ENCODE results near the gene UBASH3A.

The UBASH3A gene

DNA sequence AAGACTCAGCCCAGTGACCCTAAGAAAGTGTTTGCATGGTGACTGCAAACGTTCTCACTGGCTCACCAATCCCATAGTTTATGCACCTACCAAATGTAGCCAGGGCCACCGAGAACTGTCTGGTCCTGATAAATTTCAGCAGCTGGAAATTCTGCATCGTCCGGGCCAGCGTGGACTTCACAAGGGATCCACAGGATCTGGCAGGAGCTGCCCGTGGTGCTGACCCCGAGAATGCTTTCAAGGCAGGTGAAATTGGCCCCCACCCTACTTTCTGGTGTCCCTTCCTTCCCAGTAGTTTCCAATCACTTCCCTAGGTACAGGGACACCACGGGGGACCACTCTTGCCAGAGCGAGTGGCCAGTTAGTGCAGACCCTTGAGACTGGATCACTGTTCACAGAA lies 26.2 kb downstream of the UBASH3A start:
- Mint-ChIP-seq H3K27me3 (ENCODE audit: low read depth) (no peaks in the 10 kb centered on the region), H3K27ac (no peak overlapping the region), H3K4me1 (ENCODE audit: low read depth) (peaks cover 50% of the 10 kb centered on the region), H3K9me3 (peaks cover 24% of the 10 kb centered on the region), H3K36me3 (ENCODE audit: low read depth) (peaks cover 96% of the 10 kb centered on the region), H3K4me3 (no peak overlapping the region)
- no peak for DNase-seq (ENCODE audit: low spot score)

DNA sequence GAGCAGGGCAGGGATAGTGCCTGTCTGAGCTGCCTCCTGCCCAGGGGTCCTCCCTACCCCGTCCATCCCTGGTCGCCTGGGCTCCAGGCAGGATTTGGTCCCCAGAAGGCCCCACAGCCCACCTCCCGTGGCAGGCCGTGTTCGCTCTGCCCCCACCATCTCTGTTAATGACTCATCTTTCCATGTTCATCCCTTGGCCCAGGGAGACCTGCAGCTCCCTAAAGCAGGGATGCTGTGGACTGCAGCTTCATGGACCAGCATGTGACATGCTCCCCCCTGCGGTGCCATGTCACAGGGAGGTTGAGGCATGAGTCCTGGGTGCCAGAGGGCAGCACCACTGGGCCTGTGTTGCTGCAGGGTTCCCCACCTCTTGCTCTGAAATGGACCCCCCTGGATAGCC lies 26.8 kb downstream of the UBASH3A start:
- no peak overlapping the region for H3K27ac Mint-ChIP-seq
- H3K4me1 Mint-ChIP-seq (ENCODE audit: low read depth), result peaks cover 49% of the 10 kb centered on the region
- peaks cover 96% of the 10 kb centered on the region for H3K36me3 Mint-ChIP-seq (ENCODE audit: low read depth)
- H3K4me3 Mint-ChIP-seq, result no peak overlapping the region
- DNase-seq (ENCODE audit: low spot score), result no peak
- peaks cover 24% of the 10 kb centered on the region for H3K9me3 Mint-ChIP-seq
- H3K27me3 Mint-ChIP-seq (ENCODE audit: low read depth), result no peaks in the 10 kb centered on the region

DNA sequence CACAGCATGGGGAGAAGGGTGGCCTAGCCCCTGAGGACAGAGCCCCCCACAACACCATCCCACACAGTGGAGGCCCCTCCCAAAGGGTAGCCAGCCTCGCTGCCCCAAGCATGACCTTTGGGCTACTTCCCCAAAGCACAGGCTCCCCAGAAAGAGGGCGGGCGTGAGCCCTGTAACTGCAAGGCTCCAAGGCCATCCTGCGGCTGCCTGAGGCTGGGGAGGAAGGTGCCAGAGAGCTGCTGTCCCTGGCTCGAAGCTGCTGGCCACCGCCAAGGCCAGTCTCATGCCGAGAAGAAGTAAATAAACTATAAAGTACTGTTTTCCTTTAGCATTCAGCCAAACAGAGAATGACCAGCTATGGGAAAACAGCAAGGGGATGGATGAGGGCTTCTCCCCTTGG lies 27.5 kb downstream of the UBASH3A start:
- Mint-ChIP-seq H3K4me1 (ENCODE audit: low read depth) (peaks cover 48% of the 10 kb centered on the region), H3K4me3 (no peak overlapping the region), H3K9me3 (peaks cover 24% of the 10 kb centered on the region), H3K27ac (no peak overlapping the region), H3K36me3 (ENCODE audit: low read depth) (peaks cover 96% of the 10 kb centered on the region), H3K27me3 (ENCODE audit: low read depth) (no peaks in the 10 kb centered on the region)
- DNase-seq (ENCODE audit: low spot score), result no peak

- H3K36me3 Mint-ChIP-seq (ENCODE audit: low read depth), result peaks cover 95% of the 10 kb centered on the region
- no peak for DNase-seq (ENCODE audit: low spot score)
- peaks cover 42% of the 10 kb centered on the region for H3K4me1 Mint-ChIP-seq (ENCODE audit: low read depth)
- no peak overlapping the region for H3K4me3 Mint-ChIP-seq
- no peak overlapping the region for H3K27ac Mint-ChIP-seq
- H3K9me3 Mint-ChIP-seq, result peaks cover 24% of the 10 kb centered on the region
- no peaks in the 10 kb centered on the region for H3K27me3 Mint-ChIP-seq (ENCODE audit: low read depth)
Measured at GRCh38 chr21:42432695-42433094, 29.0 kb downstream of the UBASH3A start.

GRCh38 chr21:42433946-42434551 lies 30.3 kb downstream of the UBASH3A start:
- no peaks in the 10 kb centered on the region for H3K27me3 Mint-ChIP-seq (ENCODE audit: low read depth)
- H3K4me3 Mint-ChIP-seq, result peak overlapping the region; percentile 13
- DNase-seq (ENCODE audit: low spot score), result no peak
- peaks cover 97% of the 10 kb centered on the region for H3K36me3 Mint-ChIP-seq (ENCODE audit: low read depth)
- peak overlapping the region; percentile 19 for H3K27ac Mint-ChIP-seq
- peaks cover 46% of the 10 kb centered on the region for H3K4me1 Mint-ChIP-seq (ENCODE audit: low read depth)
- peaks cover 24% of the 10 kb centered on the region for H3K9me3 Mint-ChIP-seq

DNA sequence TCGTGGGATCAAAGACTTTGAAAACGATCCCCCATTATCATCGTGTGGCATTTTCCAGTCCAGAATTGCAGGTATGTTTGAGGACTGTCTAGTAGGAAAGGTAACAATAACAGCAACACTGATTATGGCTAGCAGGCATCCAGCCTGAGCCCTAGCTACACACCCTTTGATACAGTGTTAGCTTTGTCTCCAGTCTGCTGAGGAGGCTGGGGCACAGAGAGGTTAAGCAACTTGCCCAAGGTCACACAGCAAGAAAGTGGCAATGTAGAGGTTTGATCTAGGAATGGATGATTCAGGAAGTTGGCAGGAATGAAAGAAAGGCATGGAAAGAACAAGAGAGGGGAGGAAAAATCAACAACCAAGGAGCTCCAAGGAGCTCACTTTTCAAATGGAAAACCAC lies 31.2 kb downstream of the UBASH3A start:
- peak overlapping the region; percentile 28 for H3K27ac Mint-ChIP-seq
- no peak for DNase-seq (ENCODE audit: low spot score)
- H3K27me3 Mint-ChIP-seq (ENCODE audit: low read depth), result no peaks in the 10 kb centered on the region
- H3K4me3 Mint-ChIP-seq, result no peak overlapping the region
- peaks cover 24% of the 10 kb centered on the region for H3K9me3 Mint-ChIP-seq
- H3K4me1 Mint-ChIP-seq (ENCODE audit: low read depth), result peaks cover 50% of the 10 kb centered on the region
- H3K36me3 Mint-ChIP-seq (ENCODE audit: low read depth), result peaks cover 97% of the 10 kb centered on the region

- Mint-ChIP-seq H3K9me3 (peaks cover 24% of the 10 kb centered on the region), H3K27ac (no peak overlapping the region), H3K4me1 (ENCODE audit: low read depth) (peaks cover 53% of the 10 kb centered on the region), H3K27me3 (ENCODE audit: low read depth) (no peaks in the 10 kb centered on the region), H3K36me3 (ENCODE audit: low read depth) (peaks cover 97% of the 10 kb centered on the region), H3K4me3 (no peak overlapping the region)
- no peak for DNase-seq (ENCODE audit: low spot score)
Measured at GRCh38 chr21:42435401-42435800, 31.7 kb downstream of the UBASH3A start.

DNA sequence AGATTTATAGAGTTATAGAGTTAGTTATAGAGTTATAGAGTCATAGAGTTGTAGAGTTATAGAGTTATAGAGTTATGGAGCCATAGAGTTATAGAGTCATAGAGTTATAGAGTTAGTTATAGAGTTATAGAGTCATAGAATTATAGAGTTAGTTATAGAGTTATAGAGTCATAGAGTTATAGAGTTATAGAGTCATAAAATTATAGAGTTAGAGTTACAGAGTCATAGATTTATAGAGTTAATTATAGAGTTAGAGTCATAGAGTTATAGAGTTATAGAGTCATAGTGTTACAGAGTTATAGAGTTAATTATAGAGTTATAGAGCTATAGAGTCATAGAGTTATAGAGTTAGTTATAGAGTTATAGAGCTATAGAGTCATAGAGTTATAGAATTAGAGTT lies 32.1 kb downstream of the UBASH3A start:
- peaks cover 97% of the 10 kb centered on the region for H3K36me3 Mint-ChIP-seq (ENCODE audit: low read depth)
- peaks cover 56% of the 10 kb centered on the region for H3K4me1 Mint-ChIP-seq (ENCODE audit: low read depth)
- peaks cover 24% of the 10 kb centered on the region for H3K9me3 Mint-ChIP-seq
- H3K27me3 Mint-ChIP-seq (ENCODE audit: low read depth), result no peaks in the 10 kb centered on the region
- no peak overlapping the region for H3K27ac Mint-ChIP-seq
- H3K4me3 Mint-ChIP-seq, result no peak overlapping the region
- no peak for DNase-seq (ENCODE audit: low spot score)

- peaks cover 55% of the 10 kb centered on the region for H3K4me1 Mint-ChIP-seq (ENCODE audit: low read depth)
- H3K4me3 Mint-ChIP-seq, result no peak overlapping the region
- H3K9me3 Mint-ChIP-seq, result peaks cover 17% of the 10 kb centered on the region
- H3K36me3 Mint-ChIP-seq (ENCODE audit: low read depth), result peaks cover 95% of the 10 kb centered on the region
- no peak for DNase-seq (ENCODE audit: low spot score)
- no peaks in the 10 kb centered on the region for H3K27me3 Mint-ChIP-seq (ENCODE audit: low read depth)
- H3K27ac Mint-ChIP-seq, result no peak overlapping the region
Measured at GRCh38 chr21:42436914-42437313, 33.2 kb downstream of the UBASH3A start.

DNA sequence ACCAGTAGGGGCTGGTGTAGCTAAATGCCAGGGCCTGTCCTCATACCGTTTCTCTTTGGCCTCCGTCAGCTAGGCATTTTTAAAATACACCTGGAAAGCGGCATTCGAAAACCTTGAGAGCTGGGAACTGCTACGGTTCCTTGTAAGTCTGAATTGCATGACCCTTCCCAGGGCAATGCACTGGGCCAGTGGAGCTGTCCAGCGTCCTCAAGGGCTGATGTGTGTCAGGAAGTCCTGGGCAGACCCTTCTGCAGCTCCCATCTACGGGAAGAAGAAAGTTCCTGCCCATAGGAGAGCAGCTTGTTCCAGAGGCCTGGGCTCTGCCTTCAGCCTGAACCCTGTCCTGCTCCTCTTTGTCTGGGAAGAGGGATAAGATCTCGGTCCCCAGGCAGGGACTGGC lies 34.1 kb downstream of the UBASH3A start:
- Mint-ChIP-seq H3K4me3 (no peak overlapping the region), H3K27ac (no peak overlapping the region), H3K27me3 (ENCODE audit: low read depth) (no peaks in the 10 kb centered on the region), H3K9me3 (peaks cover 9% of the 10 kb centered on the region), H3K36me3 (ENCODE audit: low read depth) (peaks cover 95% of the 10 kb centered on the region), H3K4me1 (ENCODE audit: low read depth) (peaks cover 50% of the 10 kb centered on the region)
- no peak for DNase-seq (ENCODE audit: low spot score)

GRCh38 chr21:42438316-42439205 lies 34.9 kb downstream of the UBASH3A start:
- Mint-ChIP-seq H3K27ac (peak overlapping the region; percentile 57), H3K4me3 (no peak overlapping the region), H3K9me3 (peaks cover 4% of the 10 kb centered on the region), H3K27me3 (ENCODE audit: low read depth) (no peaks in the 10 kb centered on the region), H3K4me1 (ENCODE audit: low read depth) (peaks cover 45% of the 10 kb centered on the region), H3K36me3 (ENCODE audit: low read depth) (peaks cover 94% of the 10 kb centered on the region)
- no peak for DNase-seq (ENCODE audit: low spot score)

DNA sequence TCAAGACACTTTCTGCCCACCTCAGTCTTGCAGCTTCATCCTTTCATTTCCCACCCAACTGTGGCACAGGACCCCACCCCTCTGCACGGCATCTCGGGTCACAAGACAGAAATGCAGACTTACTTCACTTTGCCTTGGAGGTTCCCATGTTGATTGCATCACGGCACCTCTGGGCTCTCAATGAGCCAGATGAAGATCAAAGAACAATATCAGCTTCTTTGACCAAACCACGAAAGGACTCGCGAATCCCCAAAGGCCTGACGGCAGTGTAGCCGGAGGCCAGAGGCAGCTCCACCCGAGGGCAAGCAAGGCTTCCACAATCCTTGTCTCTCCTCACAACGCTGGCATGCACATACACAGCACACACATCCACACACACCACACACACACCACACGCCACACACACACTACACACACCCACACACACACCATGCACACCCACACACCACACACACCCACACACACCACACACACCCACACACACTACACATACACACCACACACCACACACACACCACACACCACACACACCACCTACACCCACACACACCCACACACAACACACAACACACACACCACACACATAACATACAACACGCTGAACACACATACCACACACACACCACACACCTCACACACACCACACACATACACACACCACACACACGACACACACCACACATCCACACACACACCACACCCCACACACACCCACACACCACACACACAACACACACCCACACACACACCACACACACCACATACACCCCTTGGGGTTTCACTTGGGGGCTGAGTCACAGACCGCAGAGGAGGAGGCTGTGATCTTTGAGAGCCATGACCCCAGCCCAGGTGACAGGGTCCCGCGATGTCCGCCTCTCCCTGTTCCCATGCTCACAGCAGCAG lies 35.8 kb downstream of the UBASH3A start:
- Mint-ChIP-seq H3K36me3 (ENCODE audit: low read depth) (peaks cover 93% of the 10 kb centered on the region), H3K27me3 (ENCODE audit: low read depth) (no peaks in the 10 kb centered on the region), H3K4me1 (ENCODE audit: low read depth) (peaks cover 36% of the 10 kb centered on the region), H3K27ac (peak overlapping the region; percentile 57), H3K9me3 (no peaks in the 10 kb centered on the region), H3K4me3 (no peak overlapping the region)
- peak; percentile 63 for DNase-seq (ENCODE audit: low spot score)

DNA sequence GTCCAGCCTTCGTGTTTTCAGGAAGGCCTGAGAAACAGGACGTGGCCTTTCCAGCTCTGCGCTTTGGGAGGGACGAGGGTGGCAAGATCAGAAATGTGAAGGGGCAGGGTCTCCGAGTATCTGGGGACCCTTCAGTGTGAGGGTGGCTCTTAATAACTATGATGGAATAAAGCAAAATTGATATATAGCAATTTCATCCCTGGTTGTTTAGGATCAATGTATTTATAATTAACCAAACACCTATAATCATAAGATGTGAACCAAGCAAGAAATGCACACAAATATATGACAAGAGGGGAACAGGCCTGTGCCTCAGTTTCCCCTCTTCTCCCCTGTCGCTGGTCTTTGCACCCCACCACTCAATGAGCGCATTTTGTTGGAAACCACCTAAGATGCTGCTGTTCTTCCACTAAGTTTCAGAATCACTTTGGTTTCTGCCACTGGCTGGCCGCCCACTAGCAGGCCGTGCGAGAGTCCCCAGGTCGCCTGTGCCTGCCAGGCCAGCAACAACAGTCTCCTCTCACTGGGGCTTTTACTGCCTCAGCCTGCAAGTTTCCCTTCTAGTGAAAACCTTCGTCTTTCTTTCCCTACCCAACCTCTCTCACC lies 36.6 kb downstream of the UBASH3A start:
- Mint-ChIP-seq H3K36me3 (ENCODE audit: low read depth) (peaks cover 93% of the 10 kb centered on the region), H3K9me3 (no peaks in the 10 kb centered on the region), H3K27ac (no peak overlapping the region), H3K4me1 (ENCODE audit: low read depth) (peaks cover 30% of the 10 kb centered on the region), H3K4me3 (no peak overlapping the region), H3K27me3 (ENCODE audit: low read depth) (no peaks in the 10 kb centered on the region)
- DNase-seq (ENCODE audit: low spot score), result peak; percentile 75

All from T-helper 2 cell treated with Interferon-gamma antibody and Interleukin-4, amounts not matched to agents 5 μg/mL and 100 μg/mL, for 36 hours (primary cell).